Psoas muscle (tissue), 8 donors: ENCODE results near the gene FLRT2. TPM values are rescaled to one million over a fixed set of nuclear protein-coding genes. Genes with fewer than 3 reads are reported as not detected.

ENCODE experiments used
- ATAC-seq, 4 donors: fragments of 200-7000 bp; cut with Tn5 transposase; one replicate each; pipeline ENCODE4 v1.9.1; 2020; ENCODE audit warnings: moderate library complexity in 3 of 4, mild to moderate bottlenecking in 2 of 4
- DNase-seq, 2 donors: peaks; one replicate each; pipeline ENCODE4 v3.0.0-alpha.2; 2020
- H3K27ac ChIP-seq: fragments of 200-600 bp; one replicate; pipeline ENCODE4 v1.8.0; 2022
- H3K27me3 ChIP-seq, 3 donors: fragments of 200-600 bp in 1 of 3; one replicate each; pipeline versions ENCODE4 v1.6.1 to v1.8.0; 2013 to 2022; ENCODE audit warnings: low read length in 2 of 3, mild to moderate bottlenecking in 2 of 3, moderate library complexity in 1 of 3; ENCODE audit not compliant: insufficient read depth in 3 of 3
- H3K36me3 ChIP-seq, 2 donors: fragments of 200-600 bp in 1 of 2; one replicate each; pipeline versions ENCODE4 v1.6.1 to v1.8.0; 2013 to 2022; ENCODE audit warnings: low read depth in 1 of 2, mild to moderate bottlenecking in 1 of 2, moderate library complexity in 1 of 2; ENCODE audit not compliant: insufficient read depth in 1 of 2
- H3K4me1 ChIP-seq: fragments of 200-600 bp; one replicate; pipeline ENCODE4 v1.8.0; 2022
- H3K4me3 ChIP-seq: fragments of 200-600 bp; one replicate; pipeline ENCODE4 v1.8.0; 2022; ENCODE audit warnings: mild to moderate bottlenecking
- H3K9me3 ChIP-seq: fragments of 200-600 bp; one replicate; pipeline ENCODE4 v1.8.0; 2022
- WGBS, 3 donors: extraction: QIAGEN DNeasy Blood & Tissue Kit; methylation state at CpG; one replicate each; pipeline versions ENCODE4 v1.1.6 to v1.1.7; 2013; 5-methylcytosine and 5-hydroxymethylcytosine counted together
- intact Hi-C, 2 donors: fragments of 100-400 bp; cut with DNase I; formaldehyde crosslinking; loops; one replicate each; pipeline versions ENCODE4 v1.11.0 to v1.14.2; 2022
- polyA plus RNA-seq, 3 donors: library from polyadenylated mRNA; stranded (reverse); fragments of 200-250 nt; gene quantifications; one replicate each; pipeline ENCODE4 v1.2.3, GENCODE V29; 2013
- total RNA-seq, 4 donors: library from RNA; stranded (reverse); fragmentation: NEBNext Ultra II Directional in 2 of 4; extraction: Animal tissue kit (Norgen Biotek cat#: 25700) in 2 of 4; gene quantifications; one replicate each; pipeline versions ENCODE4 v1.2.1 to v1.2.4, GENCODE V29; 2021 to 2023
- TF ChIP-seq, protein P1 (sequence below): fragments of 200-600 bp; IDR thresholded peaks from one replicate; pipeline ENCODE4 v1.8.0; 2022; ENCODE audit warnings: antibody characterized with exemption
- donor health status: healthy with polysubstance abuse.
- donor health status: DM: no; HTN: no; CAD: no; lungs with moderate emphysema.
- donor health status: Bipolar disorder and iron deficiency.
- donor health status: healthy.
- donor health status: DM: yes; HTN: yes; CAD: no.
- donor health status: DM: no; HTN: no; CAD: no.
- donor health status: DM: no; HTN: no; CAD: no.
- donor health status: DM: yes; HTN: yes; CAD: no.

Gene FLRT2
- total and polyA plus RNA-seq, 7 donors = 1.3 to 10.2 (median 2.4) TPM

- intact Hi-C loops = loop anchor here (5.0 to 10.0 kb wide), 2 partner anchors 82 to 84 kb away; partner anchors contain the start of gene FLRT2 (in 2 of the 2)
- H3K4me1 ChIP-seq = no peaks in the 10 kb centered on the region
- ATAC-seq = no peak
- H3K9me3 ChIP-seq = no peaks in the 10 kb centered on the region
- WGBS, 3 donors = 58 to 68% (median 65%) methylated on average over 5 of the region's 5 CpGs
- TF ChIP-seq, protein P1, sequence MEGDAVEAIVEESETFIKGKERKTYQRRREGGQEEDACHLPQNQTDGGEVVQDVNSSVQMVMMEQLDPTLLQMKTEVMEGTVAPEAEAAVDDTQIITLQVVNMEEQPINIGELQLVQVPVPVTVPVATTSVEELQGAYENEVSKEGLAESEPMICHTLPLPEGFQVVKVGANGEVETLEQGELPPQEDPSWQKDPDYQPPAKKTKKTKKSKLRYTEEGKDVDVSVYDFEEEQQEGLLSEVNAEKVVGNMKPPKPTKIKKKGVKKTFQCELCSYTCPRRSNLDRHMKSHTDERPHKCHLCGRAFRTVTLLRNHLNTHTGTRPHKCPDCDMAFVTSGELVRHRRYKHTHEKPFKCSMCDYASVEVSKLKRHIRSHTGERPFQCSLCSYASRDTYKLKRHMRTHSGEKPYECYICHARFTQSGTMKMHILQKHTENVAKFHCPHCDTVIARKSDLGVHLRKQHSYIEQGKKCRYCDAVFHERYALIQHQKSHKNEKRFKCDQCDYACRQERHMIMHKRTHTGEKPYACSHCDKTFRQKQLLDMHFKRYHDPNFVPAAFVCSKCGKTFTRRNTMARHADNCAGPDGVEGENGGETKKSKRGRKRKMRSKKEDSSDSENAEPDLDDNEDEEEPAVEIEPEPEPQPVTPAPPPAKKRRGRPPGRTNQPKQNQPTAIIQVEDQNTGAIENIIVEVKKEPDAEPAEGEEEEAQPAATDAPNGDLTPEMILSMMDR = no peak
- no peak overlapping the region for H3K4me3 ChIP-seq
- DNase-seq = no peak
- H3K27ac ChIP-seq = peak overlapping the region; percentile 5
- H3K36me3 ChIP-seq = peaks cover 0 to 3% of the 10 kb centered on the region in 2 donors
- no peaks in the 10 kb centered on the region for H3K27me3 ChIP-seq
Measured at GRCh38 chr14:85616386-85616885, 86.5 kb downstream of the FLRT2 start.

DNA sequence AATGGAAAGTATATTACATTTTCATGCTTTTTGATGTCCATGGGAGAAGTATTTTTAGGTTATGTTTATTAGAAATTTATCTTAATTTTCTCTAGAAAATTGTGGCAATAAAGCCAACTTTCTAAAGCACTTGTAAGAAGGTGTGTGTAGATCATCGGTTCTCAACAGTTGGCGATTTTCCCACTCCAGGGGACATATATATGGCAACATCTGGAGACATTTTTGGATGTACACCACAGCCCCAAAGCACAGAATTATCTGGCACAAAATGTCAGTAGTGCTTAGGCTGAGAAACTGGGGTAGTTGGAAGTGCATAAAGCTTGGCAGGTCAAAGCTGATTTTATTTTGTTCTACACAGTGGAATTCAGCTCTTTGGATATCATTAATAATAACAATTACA, 86.9 kb downstream of the FLRT2 start:
- no peak for ATAC-seq
- WGBS, 3 donors = 71 to 75% (median 71%) methylated on average over 2 of the region's 2 CpGs
- TF ChIP-seq, protein P1 = no peak
- Histone ChIP-seq H3K27ac (no peak overlapping the region), H3K36me3 (peaks cover 0 to 7% of the 10 kb centered on the region in 2 donors), H3K4me3 (no peak overlapping the region), H3K4me1 (no peaks in the 10 kb centered on the region), H3K9me3 (no peaks in the 10 kb centered on the region), H3K27me3 (no peaks in the 10 kb centered on the region)
- no peak for DNase-seq
- intact Hi-C loops = loop anchor here (5.0 to 10.0 kb wide), 2 partner anchors 82 to 85 kb away; partner anchors contain the start of gene FLRT2 (in 2 of the 2)

- intact Hi-C loops = loop anchor here (5.0 to 10.0 kb wide), 2 partner anchors 83 to 85 kb away; partner anchors contain the start of gene FLRT2 (in 2 of the 2)
- H3K36me3 ChIP-seq = peaks cover 5 to 12% of the 10 kb centered on the region in 2 donors
- H3K27me3 ChIP-seq = no peaks in the 10 kb centered on the region
- ATAC-seq = no peak
- DNase-seq = no peak
- H3K4me1 ChIP-seq = no peaks in the 10 kb centered on the region
- H3K9me3 ChIP-seq = no peaks in the 10 kb centered on the region
- TF ChIP-seq, protein P1 = no peak
- H3K27ac ChIP-seq = no peak overlapping the region
- 72 to 85% (median 79%) methylated on average over 2 of the region's 2 CpGs for WGBS, 3 donors
- no peak overlapping the region for H3K4me3 ChIP-seq
Measured at GRCh38 chr14:85617791-85618190, 87.8 kb downstream of the FLRT2 start.

DNA sequence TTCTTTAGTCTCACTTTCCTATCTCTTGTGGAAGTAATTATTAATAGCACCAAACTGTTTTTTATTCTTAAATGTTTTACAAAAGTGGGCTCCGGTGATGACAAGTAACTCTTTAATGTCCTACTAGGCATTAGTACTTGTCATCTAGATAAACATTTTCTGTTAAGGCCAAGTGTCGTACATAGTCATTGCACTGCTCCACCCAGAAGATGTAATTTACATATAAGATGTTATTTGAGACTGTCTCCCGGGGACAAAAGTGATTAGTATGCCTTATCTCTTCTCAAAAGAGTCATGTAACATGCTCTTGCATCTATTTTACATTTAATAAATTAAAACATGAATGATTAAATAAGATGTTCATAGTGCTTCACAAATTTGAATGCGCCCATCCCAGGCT, 88.4 kb downstream of the FLRT2 start:
- Histone ChIP-seq H3K27me3 (no peaks in the 10 kb centered on the region), H3K36me3 (peaks cover 5 to 12% of the 10 kb centered on the region in 2 donors), H3K27ac (no peak overlapping the region), H3K9me3 (no peaks in the 10 kb centered on the region), H3K4me3 (no peak overlapping the region), H3K4me1 (no peaks in the 10 kb centered on the region)
- DNase-seq = no peak
- TF ChIP-seq, protein P1 = no peak
- WGBS, 3 donors = 88 to 93% (median 92%) methylated on average over 4 of the region's 4 CpGs
- intact Hi-C loops = loop anchor here (5.0 to 10.0 kb wide), 2 partner anchors 84 to 86 kb away; partner anchors contain the start of gene FLRT2 (in 2 of the 2)
- no peak for ATAC-seq
